NT2/D1 (cell line): ENCODE data around the gene CHCHD1.

ENCODE experiments used
- SUZ12 ChIP-seq: IDR thresholded peaks from 2 replicates; pipeline ENCODE4 v1.6.1; 2011; ENCODE audit not compliant: insufficient read length, insufficient read depth; ENCODE audit errors: extremely low read depth
- YY1 ChIP-seq: IDR thresholded peaks from 2 replicates; pipeline ENCODE4 v1.6.1; 2011; ENCODE audit not compliant: insufficient read length, insufficient read depth

DNA sequence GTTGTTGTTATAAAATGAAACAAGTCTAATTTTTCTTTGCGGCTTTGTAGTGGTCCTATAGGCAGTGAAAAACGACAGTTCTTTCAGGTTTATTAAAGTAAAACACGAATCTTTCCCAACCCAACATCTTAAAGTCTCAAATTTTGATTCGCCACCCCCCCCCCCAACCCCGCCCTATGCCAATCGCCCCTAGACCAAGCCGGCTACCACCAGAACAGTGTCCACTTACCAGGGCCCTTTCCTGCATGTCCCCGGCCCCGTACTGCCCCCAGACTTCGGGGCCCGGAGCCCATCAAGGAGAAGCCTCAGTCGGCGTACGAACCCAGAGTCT lies 335 bp upstream of the CHCHD1 start:
- TF ChIP-seq SUZ12 (no peak), YY1 (no peak)
